NCI-H2196 treated with DMSO at 0.1 percent for 48 hours (cell line): ENCODE measurements around the gene HECW1.
"Not testable (repeated sequence)": the region's sequence is repeated elsewhere in the genome, so short reads cannot be mapped to it uniquely, and the experiment has no call there.

Source experiments
- DNase-seq: peaks from one replicate; lab custom pipeline; 2025; ENCODE audit not compliant: unreplicated experiment; lab: John Stamatoyannopoulos, UW

HECW1 gene

GRCh38 chr7:43590862-43591557 is 478.6 kb downstream of the HECW1 start:
- no peak for DNase-seq

DNA sequence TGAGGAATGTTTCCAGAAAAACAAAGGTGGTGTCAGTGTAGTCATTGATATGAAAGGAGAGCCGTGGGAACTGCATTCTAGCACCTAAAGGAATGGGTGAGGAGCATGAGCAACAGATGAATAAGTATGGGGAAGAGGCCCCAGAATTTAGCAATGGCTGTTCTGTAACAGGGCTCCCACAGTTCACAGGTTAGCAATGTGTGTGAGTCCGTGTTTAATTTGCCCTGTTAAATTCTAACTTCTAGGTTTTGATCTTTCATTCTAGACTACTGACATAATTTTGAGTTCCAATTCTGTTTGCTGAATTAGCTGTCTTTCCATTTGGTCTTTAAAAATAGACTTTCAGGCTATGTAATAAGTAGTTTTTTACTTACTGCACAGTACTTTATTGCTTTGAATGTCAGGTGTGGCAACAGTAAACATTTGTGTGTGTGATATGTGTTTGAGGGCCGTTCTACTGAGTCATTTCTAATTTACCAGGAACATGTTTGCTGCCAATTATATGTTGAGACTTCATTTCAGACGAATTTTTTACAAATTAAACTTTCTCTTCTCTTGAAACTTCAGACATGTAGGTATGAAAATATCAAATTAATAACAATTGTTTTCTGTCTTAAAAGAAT is 479.2 kb downstream of the HECW1 start:
- DNase-seq = no peak

- no peak for DNase-seq
Observed at GRCh38 chr7:43592326-43592725, 479.9 kb downstream of the HECW1 start.

DNA sequence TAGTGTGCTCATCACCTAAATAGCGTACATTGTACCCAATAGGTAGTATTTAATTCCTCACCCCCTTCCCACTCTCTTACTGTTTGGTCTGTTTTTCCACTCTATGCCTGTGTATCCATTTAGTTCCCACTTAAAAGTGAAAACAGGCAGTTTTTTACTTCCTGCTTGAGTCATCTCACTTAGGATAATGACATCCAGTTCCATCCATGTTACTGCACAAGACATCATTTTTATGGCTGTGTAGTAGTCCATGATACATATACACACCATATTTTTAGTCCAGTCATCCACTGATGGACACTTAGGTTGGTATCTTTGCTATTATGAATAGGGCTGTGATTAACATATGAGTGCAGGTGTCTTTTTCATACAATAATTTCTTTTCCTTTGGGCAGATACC is 480.6 kb downstream of the HECW1 start:
- DNase-seq = no peak

GRCh38 chr7:43594020-43594419 is 481.6 kb downstream of the HECW1 start:
- DNase-seq = no peak

- DNase-seq = not testable (repeated sequence)
Observed at GRCh38 chr7:43596426-43596825, 484.0 kb downstream of the HECW1 start.

DNA sequence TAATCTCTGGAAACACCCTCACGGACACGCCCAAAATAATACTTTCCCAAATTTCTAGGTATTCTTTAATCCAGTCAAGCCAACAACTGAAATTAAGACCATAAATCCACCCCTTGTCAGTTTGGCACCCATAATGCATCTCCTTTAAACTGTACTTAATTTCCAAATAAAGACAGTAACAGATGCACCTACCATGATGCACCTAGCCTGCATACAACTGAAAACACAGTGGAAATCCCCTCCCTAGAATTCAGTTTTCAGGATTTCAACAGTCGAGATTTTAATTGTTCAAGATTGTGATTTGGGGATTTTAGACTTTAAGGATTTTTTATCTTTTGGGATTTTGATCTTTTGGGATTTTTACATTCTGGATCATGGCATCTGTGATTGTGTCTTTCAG is 487.6 kb downstream of the HECW1 start:
- DNase-seq = no peak

GRCh38 chr7:43602256-43602655 is 489.8 kb downstream of the HECW1 start:
- DNase-seq = no peak

DNA sequence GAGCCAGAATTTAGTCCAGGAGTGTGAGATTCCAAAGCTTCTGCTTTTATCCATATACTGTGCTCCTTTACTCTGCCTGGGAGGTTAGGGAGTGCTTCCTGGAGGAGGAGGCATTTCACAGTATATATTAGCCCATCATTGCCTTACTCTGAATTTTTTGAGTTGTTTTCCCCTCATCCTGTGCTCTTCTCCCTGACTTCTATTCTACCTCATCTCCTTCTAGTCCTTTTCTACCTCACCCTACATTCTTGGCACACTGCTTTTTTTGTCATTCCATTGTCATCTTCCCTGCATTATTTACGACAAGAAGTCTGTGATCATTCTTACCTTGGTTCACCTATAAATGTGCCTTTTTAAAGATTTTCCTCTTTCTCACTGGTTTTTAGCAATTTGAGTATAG is 491.8 kb downstream of the HECW1 start:
- no peak for DNase-seq

DNA sequence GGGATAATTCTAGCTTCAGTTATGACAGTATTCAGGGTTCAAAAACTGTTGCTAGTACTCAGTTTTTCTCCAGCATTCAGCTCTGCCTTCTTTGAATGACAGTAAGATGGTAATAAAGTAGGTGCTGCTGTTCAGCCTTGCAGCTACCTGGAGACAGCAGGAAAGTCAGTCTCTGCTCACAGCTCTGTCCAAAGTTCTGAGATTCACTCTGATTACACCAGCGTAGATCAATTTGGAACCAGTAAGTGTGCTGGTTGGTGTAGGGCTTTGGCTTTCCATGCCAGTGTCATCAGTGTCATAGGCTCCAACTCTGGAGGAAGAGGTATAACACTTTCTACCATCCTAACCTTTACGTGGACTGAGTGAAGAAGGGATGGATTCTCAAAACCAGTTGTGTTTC is 496.6 kb downstream of the HECW1 start:
- DNase-seq = no peak

- DNase-seq = no peak
Observed at GRCh38 chr7:43612128-43612527, 499.7 kb downstream of the HECW1 start.

- DNase-seq = no peak
Observed at GRCh38 chr7:43612599-43613589, 500.4 kb downstream of the HECW1 start.
